B cell (primary cell): ENCODE results near the gene TPCN1. TPM values are rescaled to one million over a fixed set of nuclear protein-coding genes. Genes with fewer than 3 reads are reported as not detected.

Experiments used
- ATAC-seq: fragments of 200-7000 bp; cut with Tn5 transposase; one replicate; pipeline ENCODE4 v1.10.0; 2021; ENCODE audit warnings: low read depth, mild to moderate bottlenecking, moderate number of reproducible peaks, moderate library complexity
- CTCF ChIA-PET: fragments of 350-600 bp; sonication (Branson Sonifier 250); formaldehyde crosslinking; loops from one replicate; lab custom pipeline; 2021; ENCODE audit warnings: antibody characterized with exemption, inconsistent platforms; lab: Charles Lee
- POLR2A ChIA-PET: fragments of 350-600 bp; sonication (Branson Sonifier 250); formaldehyde crosslinking; loops from one replicate; lab custom pipeline; 2021; ENCODE audit warnings: antibody characterized with exemption; lab: Charles Lee
- DNase-seq: peaks from one replicate; pipeline ENCODE4 v3.0.0; 2013
- H2AFZ ChIP-seq: 2 replicates; pipeline ENCODE4 v1.6.1; 2012; ENCODE audit warnings: mild to moderate bottlenecking, low read depth, low read length; ENCODE audit not compliant: insufficient read depth, poor library complexity, severe bottlenecking
- H3K27ac ChIP-seq, 2 donors: 1 replicate in 1 of 2; 2 replicates in 1 of 2; pipeline ENCODE4 v1.5.1; 2012 to 2013; ENCODE audit warnings: low read length in 2 of 2, mild to moderate bottlenecking in 2 of 2, moderate library complexity in 1 of 2
- H3K27me3 ChIP-seq, 4 experiments: fragments of 200-600 bp in 1 of 4; sonication (generic) in 1 of 4; replicated peaks in 1 of 4; 1 replicate in 2 of 4; 2 replicates in 2 of 4; pipeline versions ENCODE4 v1.6.1 to v1.7.0; 2013 to 2016; ENCODE audit warnings: low read length in 3 of 4, mild to moderate bottlenecking in 2 of 4, mixed read lengths in 1 of 4, moderate library complexity in 1 of 4; ENCODE audit not compliant: insufficient read depth in 4 of 4, control insufficient read depth in 3 of 4; ENCODE audit errors: control extremely low read depth in 1 of 4
- H3K36me3 ChIP-seq, 2 experiments: replicated peaks in 1 of 2; 1 replicate in 1 of 2; 2 replicates in 1 of 2; pipeline versions ENCODE4 v1.6.1 to v1.7.1; 2013; ENCODE audit warnings: low read length in 1 of 2; ENCODE audit not compliant: insufficient read depth in 2 of 2, control insufficient read depth in 1 of 2; ENCODE audit errors: control extremely low read depth in 1 of 2, extremely low read depth in 1 of 2
- H3K4me1 ChIP-seq, 2 donors: fragments of 200-600 bp in 1 of 2; sonication (generic) in 1 of 2; 1 replicate in 1 of 2; 2 replicates in 1 of 2; pipeline versions ENCODE4 v1.5.1 to v1.6.1; 2013 to 2017; ENCODE audit warnings: low read length in 2 of 2; ENCODE audit not compliant: control insufficient read depth in 2 of 2, insufficient read depth in 2 of 2
- H3K4me2 ChIP-seq: replicated peaks from 2 replicates; pipeline ENCODE3; 2012; ENCODE audit warnings: mild to moderate bottlenecking, low read depth, low read length; ENCODE audit not compliant: poor library complexity, severe bottlenecking
- H3K4me3 ChIP-seq, 5 experiments: fragments of 200-600 bp in 1 of 5; sonication (generic) in 1 of 5; 1 replicate in 3 of 5; 2 replicates in 2 of 5; pipeline versions ENCODE4 v1.5.1 to v1.7.0; 2011 to 2016; ENCODE audit warnings: low read length in 4 of 5, mild to moderate bottlenecking in 4 of 5, low read depth in 2 of 5, control low read depth in 1 of 5, moderate library complexity in 1 of 5; ENCODE audit not compliant: insufficient read depth in 1 of 5; ENCODE audit errors: control extremely low read depth in 1 of 5, extremely low read depth in 1 of 5
- H3K79me2 ChIP-seq: fragments of 200-600 bp; sonication (generic); one replicate; pipeline ENCODE4 v1.6.0; 2016; ENCODE audit warnings: low read length; ENCODE audit not compliant: control insufficient read depth, insufficient read depth
- H3K9ac ChIP-seq: fragments of 200-600 bp; sonication (generic); 2 replicates; pipeline ENCODE4 v1.6.1; 2017; ENCODE audit warnings: mild to moderate bottlenecking, low read length, moderate library complexity
- H3K9me3 ChIP-seq, 3 donors: one replicate each; pipeline versions ENCODE4 v1.6.1 to v1.7.1; 2013; ENCODE audit warnings: low read length in 2 of 3; ENCODE audit not compliant: control insufficient read depth in 2 of 3, insufficient read depth in 1 of 3; ENCODE audit errors: control extremely low read depth in 1 of 3
- H4K20me1 ChIP-seq: 2 replicates; pipeline ENCODE4 v1.6.0; 2012; ENCODE audit warnings: mild to moderate bottlenecking, low read length; ENCODE audit not compliant: insufficient read depth, control insufficient read depth, poor library complexity, severe bottlenecking
- H3K27ac Mint-ChIP-seq: one replicate; pipeline ENCODE4 v1.8.0; 2021; ENCODE audit warnings: mixed read lengths
- H3K27me3 Mint-ChIP-seq: one replicate; pipeline ENCODE4 v1.8.0; 2021; ENCODE audit warnings: mixed read lengths
- H3K4me1 Mint-ChIP-seq: one replicate; pipeline ENCODE4 v1.8.0; 2021; ENCODE audit warnings: mixed read lengths
- H3K4me3 Mint-ChIP-seq: one replicate; pipeline ENCODE4 v1.8.0; 2021; ENCODE audit warnings: mixed read lengths
- H3K9me3 Mint-ChIP-seq: one replicate; pipeline ENCODE4 v1.8.0; 2022; ENCODE audit warnings: mixed read lengths; ENCODE audit not compliant: insufficient read depth
- CTCF ChIP-seq: fragments of 200-600 bp; IDR thresholded peaks from one replicate; pipeline ENCODE4 v1.8.0; 2022; ENCODE audit warnings: antibody characterized with exemption, mild to moderate bottlenecking
- EZH2 ChIP-seq: IDR thresholded peaks from 2 replicates; pipeline ENCODE4 v1.6.1; 2012; ENCODE audit warnings: borderline replicate concordance, low read depth, mild to moderate bottlenecking, moderate library complexity, low read length; ENCODE audit not compliant: insufficient read depth, poor library complexity, severe bottlenecking
- WGBS: methylation state at CpG from one replicate; pipeline ENCODE4 v1.1.5; 2013; ENCODE audit warnings: missing lambda C conversion rate; ENCODE audit not compliant: insufficient coverage; 5-methylcytosine and 5-hydroxymethylcytosine counted together
- intact Hi-C: fragments of 100-400 bp; cut with micrococcal nuclease; formaldehyde crosslinking; loops from one replicate; pipeline ENCODE4 v1.10.0; 2022
- polyA plus RNA-seq: library from polyadenylated mRNA; depleted of rRNA; stranded (reverse); fragments of >200 nt; gene quantifications from 2 replicates; pipeline ENCODE4 v1.2.3, GENCODE V29; 2012
- total RNA-seq, 2 donors: library from RNA; stranded (reverse); fragments of 120-200 nt in 1 of 2; gene quantifications; 1 replicate in 1 of 2; 2 replicates in 1 of 2; pipeline versions ENCODE4 v1.2.3 to v1.2.4, GENCODE V29; 2013 to 2022

Gene TPCN1
- total and polyA plus RNA-seq, 2 donors (not counting 1 experiment from before 2014, with no cell fraction given): 80.8 to 258 TPM

GRCh38 chr12:113318900-113319628 is 97.8 kb downstream of the TPCN1 start:
- no peak overlapping the region for H3K27ac ChIP-seq
- intact Hi-C loops: loop anchor here (10.0 kb wide), 1 partner anchor 416 kb away; no protein-coding TSS in a partner anchor
- no peaks in the 10 kb centered on the region for H3K4me1 ChIP-seq
- no peaks in the 10 kb centered on the region for H3K27me3 Mint-ChIP-seq
- ATAC-seq (no peak), DNase-seq (no peak)
- CTCF ChIA-PET: interaction anchor here (0.6 to 1.0 kb wide), 2 partner anchors 8 to 122 kb away, joined by 3 read pairs; no protein-coding TSS in a partner anchor
- no peak overlapping the region for H2AFZ ChIP-seq
- H3K9me3 ChIP-seq: peaks cover 0 to 9% (median 0%) of the 10 kb centered on the region in 3 donors
- peaks cover 16 to 40% of the 10 kb centered on the region in 2 experiments for H3K36me3 ChIP-seq
- H3K27me3 ChIP-seq: no peaks in the 10 kb centered on the region
- no peaks in the 10 kb centered on the region for H4K20me1 ChIP-seq
- WGBS: 97% methylated on average over 15 of the region's 15 CpGs
- H3K4me1 Mint-ChIP-seq: peaks cover 3% of the 10 kb centered on the region
- H3K27ac Mint-ChIP-seq: no peak overlapping the region
- POLR2A ChIA-PET: no interaction called here
- no peak overlapping the region for H3K4me3 ChIP-seq
- H3K4me2 ChIP-seq: no peak overlapping the region
- TF ChIP-seq CTCF: no peak
- H3K9me3 Mint-ChIP-seq: peaks cover 2% of the 10 kb centered on the region
- H3K79me2 ChIP-seq: no peaks in the 10 kb centered on the region
- H3K4me3 Mint-ChIP-seq: no peak overlapping the region
- H3K9ac ChIP-seq: no peak overlapping the region

- H3K27me3 Mint-ChIP-seq: no peaks in the 10 kb centered on the region
- peaks cover 5% of the 10 kb centered on the region for H3K4me1 Mint-ChIP-seq
Measured at GRCh38 chr12:113320401-113320800, 99.1 kb downstream of the TPCN1 start.

More at GRCh38 chr12:113320401-113320800, 99.1 kb downstream of the TPCN1 start:
- Histone ChIP-seq H4K20me1 (no peaks in the 10 kb centered on the region), H3K4me1 (no peaks in the 10 kb centered on the region), H3K79me2 (no peaks in the 10 kb centered on the region), H3K27me3 (no peaks in the 10 kb centered on the region), H3K27ac (no peak overlapping the region), H3K4me3 (no peak overlapping the region), H3K9ac (no peak overlapping the region), H3K36me3 (peaks cover 18 to 36% of the 10 kb centered on the region in 2 experiments), H2AFZ (no peak overlapping the region), H3K4me2 (no peak overlapping the region), H3K9me3 (peaks cover 0 to 9% (median 0%) of the 10 kb centered on the region in 3 donors)
- POLR2A ChIA-PET: no interaction called here
- WGBS: 99% methylated on average over 7 of the region's 12 CpGs
- H3K4me3 Mint-ChIP-seq: no peak overlapping the region
- ATAC-seq: no peak
- no peak for DNase-seq
- H3K27ac Mint-ChIP-seq: no peak overlapping the region
- TF ChIP-seq EZH2: no peak
- TF ChIP-seq CTCF: no peak
- CTCF ChIA-PET: interaction anchor here (1.0 kb wide), 1 partner anchor 9 kb away, joined by 3 read pairs; no protein-coding TSS in a partner anchor
- intact Hi-C loops: no loop called here
- H3K9me3 Mint-ChIP-seq: peaks cover 2% of the 10 kb centered on the region
